HG03558 (cell line): Measurements from ENCODE around the gene ADAM15.

Experiments used
- ATAC-seq: cut with Tn5 transposase; IDR thresholded peaks from one replicate; pipeline ENCODE4 v1.9.1; 2021; ENCODE audit warnings: moderate number of reproducible peaks; ENCODE audit not compliant: unreplicated experiment; ENCODE audit errors: extremely low read depth

Gene ADAM15

GRCh38 chr1:155029513-155030242 is 21.4 kb upstream of the ADAM15 start:
- no peak for ATAC-seq

DNA sequence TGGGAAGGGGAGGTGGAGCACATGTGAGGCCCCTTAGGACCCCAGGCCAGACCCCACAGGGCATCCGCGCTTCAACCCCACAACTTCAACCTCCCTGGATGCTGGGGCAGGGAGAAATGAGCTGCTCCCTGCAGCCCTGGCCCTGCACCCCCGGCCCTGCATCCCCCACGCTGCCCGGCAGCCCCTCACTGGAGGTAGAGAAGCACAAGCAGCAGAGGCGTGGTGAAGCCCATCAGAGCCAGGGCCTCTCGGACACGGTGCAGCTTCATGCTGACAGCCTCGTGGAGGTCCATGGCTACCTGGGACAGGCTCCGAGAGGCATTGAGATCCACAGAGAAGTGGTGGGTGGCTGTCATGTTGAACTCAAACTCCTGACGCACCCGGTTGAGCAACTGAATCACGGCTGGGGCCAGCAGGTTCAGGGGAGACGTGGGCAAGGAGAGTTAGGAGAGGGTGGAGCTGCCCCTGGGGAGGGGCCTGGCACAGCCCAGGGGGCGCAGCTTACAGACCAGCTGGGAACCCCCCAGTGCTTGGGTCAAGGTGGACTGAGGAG is 20.8 kb upstream of the ADAM15 start:
- ATAC-seq, result no peak

DNA sequence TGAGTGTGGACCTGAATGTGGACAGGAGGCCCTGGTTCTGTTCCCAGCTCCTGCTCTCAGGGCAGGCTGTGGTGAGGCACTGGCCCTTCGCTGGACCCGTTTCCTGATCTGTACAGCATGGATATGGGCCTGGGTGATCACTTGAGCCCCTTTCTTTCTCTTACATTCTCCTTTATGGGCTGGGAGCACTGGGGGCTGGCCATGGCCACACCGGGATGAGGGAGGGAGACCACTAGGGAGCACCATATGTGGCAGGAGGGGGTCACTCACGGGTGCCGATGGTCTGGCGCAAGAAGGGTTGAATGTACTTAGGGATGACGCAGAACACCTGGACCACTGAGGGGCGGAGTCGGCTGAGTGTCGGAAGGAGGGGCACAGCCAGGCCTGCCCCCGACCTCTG is 20.2 kb upstream of the ADAM15 start:
- no peak for ATAC-seq

DNA sequence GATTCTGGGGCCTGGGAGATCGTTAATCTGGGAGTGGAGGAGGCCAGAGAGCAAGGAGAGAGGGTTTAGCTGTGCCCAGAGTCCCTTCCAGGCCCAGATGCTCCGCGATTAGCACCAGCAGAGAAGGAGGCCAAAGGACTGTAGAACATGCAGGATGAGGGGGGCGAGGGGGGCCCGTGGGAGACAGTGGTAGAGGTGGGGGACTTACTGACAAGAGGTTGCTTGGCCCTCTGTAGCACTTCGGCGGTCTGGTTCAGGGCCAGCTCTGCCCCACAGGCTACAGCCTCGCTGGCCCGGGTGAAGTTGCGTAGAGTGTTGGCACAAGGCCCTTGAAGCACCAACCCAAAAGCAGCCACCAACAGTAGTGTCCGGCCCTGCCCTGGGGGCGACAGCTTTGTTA is 18.2 kb upstream of the ADAM15 start:
- no peak for ATAC-seq

DNA sequence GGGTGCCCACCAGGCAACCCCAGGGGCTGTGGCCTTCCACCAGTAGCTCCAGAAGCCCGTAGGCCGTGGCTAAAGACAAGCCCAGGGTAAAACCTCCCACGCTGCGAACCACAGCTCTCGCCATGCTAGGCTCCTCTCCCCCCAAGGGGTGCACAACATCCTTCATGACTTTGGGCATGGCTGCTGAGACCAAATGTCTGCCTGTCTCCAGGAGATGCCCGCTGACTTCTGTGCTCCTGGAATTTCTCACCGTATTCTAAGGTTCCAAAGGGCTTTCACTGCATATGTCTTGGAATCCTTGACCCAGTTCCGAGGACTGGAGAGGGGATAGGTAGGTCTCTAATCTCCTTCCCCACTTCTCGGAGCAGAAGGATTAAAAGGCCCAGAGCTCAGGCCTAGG is 17.6 kb upstream of the ADAM15 start, which contains the start of the genes DCST1 and DCST2:
DCST1 (plus strand) TSS at position 301 of the 400 bp plus-strand sequence. CDS start 213 bp downstream, outside the sequence.
DCST2 (minus strand) TSS at position 258 of the 400 bp plus-strand sequence; CDS start at position 178, 80 bp downstream.
- no peak for ATAC-seq

DNA sequence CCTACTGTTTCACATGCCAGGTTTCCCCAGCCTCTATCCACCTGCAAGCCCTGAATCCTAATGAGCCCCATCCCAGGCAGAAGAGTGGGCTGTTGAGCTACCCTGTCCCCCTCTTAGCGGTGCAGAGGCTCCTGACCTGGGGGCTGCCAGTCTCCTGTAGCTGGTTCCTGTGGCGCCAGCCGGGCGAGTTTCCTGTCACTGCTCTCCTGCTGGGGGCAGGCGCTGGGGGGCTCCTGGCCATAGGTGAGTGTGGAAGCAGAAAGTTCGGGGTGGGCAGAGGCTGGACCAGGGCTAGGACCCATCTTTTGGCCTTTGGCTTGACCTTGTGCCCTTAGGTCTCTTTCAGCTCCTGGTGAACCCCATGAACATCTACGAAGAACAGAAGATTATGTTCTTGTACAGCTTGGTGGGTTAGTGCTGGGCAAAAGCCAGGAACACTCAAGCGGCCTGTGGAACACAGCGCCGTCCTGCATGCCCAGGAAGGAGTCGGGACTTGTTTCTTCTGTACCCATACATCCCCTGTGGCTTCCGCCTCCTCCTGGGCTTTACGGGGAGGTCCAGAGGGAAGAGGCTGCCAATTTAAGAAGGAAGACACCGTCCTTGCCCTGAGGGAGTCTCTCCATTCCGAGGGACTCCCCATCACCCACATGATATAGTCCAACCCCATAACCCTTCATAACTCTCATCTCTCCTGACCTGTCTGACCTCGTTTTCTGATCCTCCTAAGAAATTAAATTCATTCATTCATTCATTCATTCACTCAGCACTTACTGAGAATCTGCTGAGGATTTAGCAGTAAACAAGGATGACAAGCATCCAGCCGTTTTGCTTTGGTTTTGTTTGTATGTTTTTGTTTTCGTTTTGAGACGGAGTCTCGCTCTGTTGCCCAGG is 16.6 kb upstream of the ADAM15 start:
- ATAC-seq, result no peak

- no peak for ATAC-seq
These were observed 15.2 kb upstream of the ADAM15 start for GRCh38 chr1:155035936-155036335.

GRCh38 chr1:155037043-155037442 is 14.1 kb upstream of the ADAM15 start:
- no peak for ATAC-seq

DNA sequence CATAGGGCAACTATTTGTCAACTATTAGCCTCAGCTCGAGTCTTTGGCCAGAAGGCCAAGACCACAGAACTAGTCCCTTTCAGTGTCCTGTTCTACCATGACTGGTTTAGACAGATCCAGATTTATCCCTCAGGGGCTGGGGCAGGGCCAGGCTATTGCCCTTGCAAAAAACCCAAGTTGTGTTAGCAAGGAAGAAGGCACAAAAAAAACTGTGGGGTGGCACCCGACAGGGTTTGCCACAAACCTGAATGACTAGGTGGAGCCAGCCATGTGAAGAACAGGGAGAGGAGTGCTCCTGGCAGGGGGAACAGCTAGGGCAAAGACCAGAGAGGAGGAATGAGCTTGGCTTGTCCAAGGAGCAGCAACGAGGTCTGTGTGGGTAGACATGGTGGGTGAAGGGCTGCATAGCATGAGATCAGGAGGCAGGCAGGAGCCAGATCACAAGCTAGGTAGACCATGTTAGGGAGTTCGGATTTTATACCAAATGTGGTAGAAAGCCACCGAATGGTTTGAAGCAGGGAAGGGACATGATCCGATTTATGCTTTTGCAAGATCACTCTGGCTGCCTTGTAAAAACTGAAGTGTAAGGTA is 13.2 kb upstream of the ADAM15 start:
- ATAC-seq, result no peak

DNA sequence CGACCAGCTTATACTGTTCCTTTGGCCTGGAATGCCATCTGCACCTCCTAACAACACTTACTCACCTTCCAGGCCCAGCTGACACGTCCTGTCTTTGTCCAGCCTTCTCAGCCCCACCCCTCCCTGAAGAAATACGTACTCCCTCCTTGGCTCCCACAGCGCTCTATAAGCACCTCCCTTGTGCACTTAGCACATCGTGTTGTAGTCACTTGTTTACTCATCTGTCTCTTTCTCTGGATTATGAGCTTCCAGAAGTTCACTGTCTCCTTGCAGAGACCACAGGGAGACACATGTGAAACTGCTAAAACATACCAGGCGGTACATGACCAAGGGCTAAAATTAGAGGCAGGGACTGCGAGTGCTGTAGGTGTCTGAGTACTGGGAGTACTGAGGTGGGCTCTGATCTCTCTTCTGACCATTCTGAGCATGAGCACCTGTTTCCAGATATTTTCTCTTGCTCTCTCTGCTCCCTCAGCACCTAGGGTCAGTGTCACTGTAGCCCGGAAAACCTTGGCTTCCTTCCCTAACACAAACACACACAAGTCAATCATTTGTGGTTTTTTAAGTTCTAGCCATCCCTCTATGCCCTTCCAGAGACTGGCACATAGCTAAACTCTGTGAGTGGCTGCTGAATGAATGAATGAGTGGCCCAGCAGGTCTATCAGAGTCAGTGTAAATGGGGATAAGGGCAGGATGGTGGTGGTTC is 12.4 kb upstream of the ADAM15 start:
- no peak for ATAC-seq

GRCh38 chr1:155039308-155039669 is 11.8 kb upstream of the ADAM15 start:
- no peak for ATAC-seq

GRCh38 chr1:155040358-155041093 is 10.6 kb upstream of the ADAM15 start:
- no peak for ATAC-seq

DNA sequence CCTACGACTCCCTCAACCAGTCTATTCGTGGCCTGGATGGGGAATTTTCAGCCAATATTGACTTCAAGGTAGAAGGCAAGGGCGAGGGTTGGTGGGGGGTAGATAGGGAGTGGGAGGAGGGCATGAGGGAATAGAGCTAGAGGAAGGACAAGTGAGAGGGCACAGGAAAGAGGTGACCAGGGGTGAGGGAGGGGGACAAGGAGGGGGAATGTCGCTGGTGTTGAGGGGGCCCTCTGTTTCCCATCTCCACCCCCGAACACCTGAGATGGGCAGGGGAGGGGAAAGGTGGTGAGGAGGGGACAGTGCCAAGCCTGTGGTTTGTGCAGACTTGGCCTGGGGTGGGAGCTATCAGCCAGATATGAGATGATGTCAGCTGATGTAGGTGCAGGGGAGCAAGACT is 8.3 kb upstream of the ADAM15 start:
- ATAC-seq, result no peak

DNA sequence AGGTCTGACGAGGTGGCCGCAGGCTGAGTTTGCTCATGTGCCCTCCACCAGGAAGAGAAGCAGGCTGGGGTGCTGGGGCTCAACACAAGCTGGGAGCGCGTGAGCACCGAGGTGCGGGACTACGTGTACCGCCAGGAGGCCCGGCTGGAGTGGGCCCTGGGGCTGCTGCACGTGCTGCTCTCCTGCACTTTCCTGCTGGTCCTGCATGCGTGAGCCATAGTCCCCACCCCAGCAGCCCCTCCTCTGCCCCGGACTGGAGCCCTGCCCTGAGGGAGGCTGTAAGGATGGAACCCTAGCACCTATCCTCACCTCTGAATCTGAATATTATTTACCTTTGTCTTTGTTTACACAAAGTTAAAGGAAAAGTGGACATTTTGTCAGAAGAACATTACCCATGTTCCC is 7.8 kb upstream of the ADAM15 start:
- no peak for ATAC-seq

DNA sequence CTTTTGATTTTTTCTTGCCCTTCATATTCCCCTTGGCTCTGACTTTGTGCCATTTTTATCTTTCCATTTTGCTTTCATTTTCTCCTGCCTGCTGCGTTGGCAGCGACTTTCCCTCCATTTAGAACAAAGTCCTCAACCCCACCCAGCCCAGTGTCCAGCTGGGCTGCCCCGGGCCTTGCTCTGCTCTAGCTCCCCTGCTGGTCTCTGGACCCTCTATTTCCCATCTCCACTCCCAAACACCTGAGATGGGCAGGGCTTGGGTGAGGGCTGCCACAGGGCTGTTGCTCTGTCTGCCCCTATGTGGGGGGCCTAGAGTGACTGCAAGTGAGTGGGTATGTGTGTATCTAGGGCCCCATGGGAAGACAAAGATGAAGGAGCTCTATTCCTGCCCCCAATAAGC is 7.3 kb upstream of the ADAM15 start:
- no peak for ATAC-seq

- no peak for ATAC-seq
These were observed 6.8 kb upstream of the ADAM15 start for GRCh38 chr1:155044365-155044764.

- ATAC-seq, result no peak
These were observed 6.1 kb upstream of the ADAM15 start for GRCh38 chr1:155044812-155045657.

DNA sequence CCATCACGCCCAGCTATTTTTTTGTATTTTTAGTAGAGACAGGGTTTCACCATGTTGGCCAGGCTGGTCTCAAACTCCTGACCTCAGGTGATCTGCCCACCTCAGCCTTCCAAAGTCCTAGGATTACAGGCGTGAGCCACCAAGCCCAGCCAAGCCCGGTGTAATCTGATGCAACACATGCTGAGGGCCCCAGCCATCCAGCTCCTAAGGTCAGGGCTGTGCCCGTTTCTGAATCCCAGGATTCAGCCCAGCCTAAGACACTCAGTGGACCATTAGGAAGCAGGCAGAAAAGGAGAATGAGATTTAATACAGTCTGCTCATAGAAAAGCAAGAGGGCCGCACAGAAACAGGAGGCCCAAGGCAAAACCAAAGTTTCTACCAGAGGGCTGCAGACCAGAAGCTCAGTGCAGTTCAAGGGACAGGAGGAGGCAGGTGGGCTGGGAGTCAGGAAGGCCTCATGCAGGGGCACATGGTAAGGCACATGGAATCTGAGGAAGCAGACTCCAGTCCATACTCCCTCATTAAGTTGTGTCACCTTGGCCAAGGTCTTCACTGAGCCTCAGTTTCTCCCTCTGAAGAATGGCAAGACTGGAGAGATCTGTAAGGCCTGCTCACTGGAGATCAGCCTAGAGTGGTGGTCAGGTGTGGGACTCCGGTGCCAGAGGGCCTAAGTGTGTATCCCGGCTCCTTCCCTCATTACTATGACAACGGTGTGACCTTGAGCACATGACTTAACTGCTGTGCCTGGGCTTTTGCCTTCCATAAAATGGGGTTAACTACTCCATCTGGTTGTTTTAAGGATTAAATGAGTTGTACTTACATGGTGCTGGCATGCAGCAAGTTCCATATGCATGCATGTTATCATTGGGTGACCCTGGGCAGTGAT is 2.4 kb upstream of the ADAM15 start:
- ATAC-seq, result no peak
